GM12873 (cell line): Measurements from ENCODE around the gene ZNF839.

Experiments
- TF ChIP-seq, protein P1 (sequence below): IDR thresholded peaks from 2 replicates; pipeline ENCODE4 v1.5.1; 2012; ENCODE audit warnings: low read depth, mild to moderate bottlenecking, moderate library complexity, low read length, control low read depth; ENCODE audit not compliant: insufficient read depth; ENCODE audit errors: missing control alignments

Gene ZNF839

DNA sequence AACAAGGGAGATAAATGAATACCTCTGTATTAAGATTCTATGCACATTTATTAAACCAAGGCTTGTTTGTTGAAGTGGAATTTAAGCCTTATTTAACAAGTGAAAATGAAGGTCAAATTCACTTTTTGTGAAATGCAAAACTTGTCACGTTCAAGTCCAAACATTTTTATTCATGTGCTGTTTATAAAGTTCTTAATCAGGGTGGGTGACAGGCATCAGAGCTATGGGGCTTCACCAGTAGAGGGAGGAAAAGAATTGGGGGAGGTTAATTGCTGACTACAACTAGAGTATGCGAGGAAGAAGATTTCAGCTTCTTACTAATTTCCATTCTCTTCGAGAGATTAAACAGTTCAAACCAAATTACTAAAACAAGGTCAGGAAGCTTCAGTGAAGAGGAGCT lies 24.3 kb upstream of the ZNF839 start:
- TF ChIP-seq, protein P1, sequence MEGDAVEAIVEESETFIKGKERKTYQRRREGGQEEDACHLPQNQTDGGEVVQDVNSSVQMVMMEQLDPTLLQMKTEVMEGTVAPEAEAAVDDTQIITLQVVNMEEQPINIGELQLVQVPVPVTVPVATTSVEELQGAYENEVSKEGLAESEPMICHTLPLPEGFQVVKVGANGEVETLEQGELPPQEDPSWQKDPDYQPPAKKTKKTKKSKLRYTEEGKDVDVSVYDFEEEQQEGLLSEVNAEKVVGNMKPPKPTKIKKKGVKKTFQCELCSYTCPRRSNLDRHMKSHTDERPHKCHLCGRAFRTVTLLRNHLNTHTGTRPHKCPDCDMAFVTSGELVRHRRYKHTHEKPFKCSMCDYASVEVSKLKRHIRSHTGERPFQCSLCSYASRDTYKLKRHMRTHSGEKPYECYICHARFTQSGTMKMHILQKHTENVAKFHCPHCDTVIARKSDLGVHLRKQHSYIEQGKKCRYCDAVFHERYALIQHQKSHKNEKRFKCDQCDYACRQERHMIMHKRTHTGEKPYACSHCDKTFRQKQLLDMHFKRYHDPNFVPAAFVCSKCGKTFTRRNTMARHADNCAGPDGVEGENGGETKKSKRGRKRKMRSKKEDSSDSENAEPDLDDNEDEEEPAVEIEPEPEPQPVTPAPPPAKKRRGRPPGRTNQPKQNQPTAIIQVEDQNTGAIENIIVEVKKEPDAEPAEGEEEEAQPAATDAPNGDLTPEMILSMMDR, result peak; percentile 25

GRCh38 chr14:102297436-102298170 lies 21.9 kb upstream of the ZNF839 start:
- TF ChIP-seq, protein P1, result no peak

GRCh38 chr14:102303664-102304063 lies 15.9 kb upstream of the ZNF839 start:
- TF ChIP-seq, protein P1, result no peak

- TF ChIP-seq, protein P1, result no peak
Measured at GRCh38 chr14:102304611-102305506, 14.7 kb upstream of the ZNF839 start, which contains the start of gene MOK. Gene MOK, minus strand, starts transcription at chr14:102305164. Its CDS starts 196 bp downstream, at chr14:102304968.

DNA sequence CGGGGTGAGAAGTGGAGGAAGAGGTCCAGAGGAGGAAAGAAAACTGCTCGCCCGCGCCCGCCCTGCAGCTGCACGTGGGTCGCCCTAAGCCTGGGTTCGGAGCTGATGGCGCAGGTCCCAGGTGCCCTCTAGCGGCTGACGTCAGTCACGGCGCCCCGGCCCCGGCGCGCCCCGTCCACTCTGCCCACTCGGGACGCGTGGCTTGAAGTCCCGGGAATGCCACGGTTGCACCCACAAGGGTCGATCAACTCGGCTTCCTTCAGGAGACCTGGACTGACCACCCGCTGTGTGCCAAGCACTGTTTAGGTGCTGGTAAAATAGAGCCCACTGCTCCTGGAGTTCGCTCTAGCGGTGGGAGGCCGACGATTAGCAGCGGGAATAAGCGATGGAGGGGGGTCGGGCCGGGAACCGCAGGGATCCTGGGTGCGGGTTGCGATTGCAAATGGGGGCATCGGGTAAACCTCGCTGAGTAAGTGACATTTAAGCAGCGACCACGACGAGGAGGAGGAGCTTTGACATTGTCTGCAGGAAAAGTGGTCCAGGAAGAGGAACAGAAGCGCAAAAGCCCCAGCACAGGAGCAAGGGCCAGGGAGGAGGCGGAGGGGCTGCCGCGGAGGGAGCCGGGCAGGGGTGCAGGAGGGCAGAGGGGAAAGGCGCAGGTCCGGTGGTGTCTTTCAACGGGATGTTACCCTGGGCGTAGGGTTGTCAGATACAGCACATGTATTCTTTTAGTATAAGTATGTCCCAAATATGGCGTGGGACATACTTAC lies 5.1 kb upstream of the ZNF839 start:
- TF ChIP-seq, protein P1, result peak; percentile 94

- TF ChIP-seq, protein P1, result no peak
Measured at GRCh38 chr14:102315121-102315520, 4.4 kb upstream of the ZNF839 start.

DNA sequence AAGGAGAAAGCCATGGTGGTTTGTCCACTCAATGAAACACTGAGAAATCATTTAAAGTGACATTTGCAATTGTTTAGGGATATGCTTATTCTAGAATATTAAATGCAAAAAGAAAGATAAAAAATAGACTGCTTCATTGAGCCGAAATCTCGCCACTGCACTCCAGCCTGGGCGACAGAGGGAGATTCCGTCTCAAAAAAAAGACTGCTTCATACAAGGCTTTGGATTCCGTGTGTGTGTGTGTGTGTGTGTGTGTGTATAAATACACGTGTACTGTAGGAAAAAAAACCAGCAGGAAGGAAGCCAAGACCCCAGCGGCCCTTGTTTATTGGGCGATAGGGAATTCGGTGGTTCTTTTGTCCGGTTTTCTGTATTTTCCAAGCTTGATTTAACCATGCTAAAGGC lies 3.2 kb upstream of the ZNF839 start:
- TF ChIP-seq, protein P1, result no peak
